ENCODE data around the gene SCARB1.
"Not testable (repeated sequence)": the region's sequence is repeated elsewhere in the genome, so short reads cannot be mapped to it uniquely, and the experiment has no call there.

Gene SCARB1

GRCh38 chr12:124863416-124864325 is at the start of gene SCARB1:
Gene SCARB1, minus strand, starts transcription at chr12:124863864. Its CDS starts 144 bp downstream, at chr12:124863720.
- peak; percentile 94 for DNase-seq (ENCODE audit: low spot score)
- CTCF ChIA-PET = interaction anchor here (1.0 kb wide), 1 partner anchor 43 kb away, joined by 3 read pairs; no protein-coding TSS in a partner anchor
- no peak for TF ChIP-seq CTCF (conservative IDR thresholded peaks at IDR 0.05; ENCODE audit: low read depth)
- POLR2A ChIA-PET (ENCODE audit: low non-redundant PET) = interaction anchor here (0.7 kb wide), 1 partner anchor 16 kb away, joined by 3 read pairs; no protein-coding TSS in a partner anchor
- peak within 1 kb of the TSS; percentile 77 for H3K27ac ChIP-seq

GRCh38 chr12:124912529-124913287 is 49.0 kb upstream of the SCARB1 start:
- CTCF ChIA-PET = interaction anchor here (2.5 kb wide), 1 partner anchor 28 kb away, joined by 11 read pairs; no protein-coding TSS in a partner anchor
- DNase-seq (ENCODE audit: low spot score); POLR2A ChIA-PET (ENCODE audit: low non-redundant PET): not testable (repeated sequence)
- peak overlapping the region; percentile 40 for H3K27ac ChIP-seq

GRCh38 chr12:124911521-124911920 is 47.9 kb upstream of the SCARB1 start:
- not testable (repeated sequence) for DNase-seq (ENCODE audit: low spot score)
- POLR2A ChIA-PET (ENCODE audit: low non-redundant PET) = interaction anchor here (0.6 to 0.8 kb wide), 2 partner anchors 204 to 1143 kb away, joined by 3 to 10 read pairs; no protein-coding TSS in a partner anchor
- CTCF ChIA-PET = interaction anchor here (1.3 kb wide), 1 partner anchor 28 kb away, joined by 4 read pairs; no protein-coding TSS in a partner anchor
- H3K27ac ChIP-seq = peak overlapping the region; percentile 55

- no peak for TF ChIP-seq CTCF (conservative IDR thresholded peaks at IDR 0.05; ENCODE audit: low read depth)
- no peak for DNase-seq (ENCODE audit: low spot score)
- POLR2A ChIA-PET (ENCODE audit: low non-redundant PET) = interaction anchor here (0.7 to 0.8 kb wide), 2 partner anchors 17 to 1142 kb away, joined by 3 to 5 read pairs; no protein-coding TSS in a partner anchor
These were observed 47.2 kb upstream of the SCARB1 start for GRCh38 chr12:124910561-124911478.

GRCh38 chr12:124909831-124910560 is 46.3 kb upstream of the SCARB1 start:
- no peak for TF ChIP-seq CTCF (conservative IDR thresholded peaks at IDR 0.05; ENCODE audit: low read depth)
- ChIA-PET CTCF (no interaction called here), POLR2A (ENCODE audit: low non-redundant PET) (interaction anchor here (0.7 kb wide), 1 partner anchor 18 kb away, joined by 5 read pairs; no protein-coding TSS in a partner anchor)
- H3K27ac ChIP-seq = peak overlapping the region; percentile 86
- no peak for DNase-seq (ENCODE audit: low spot score)

More at GRCh38 chr12:124910561-124911478, 47.2 kb upstream of the SCARB1 start:
- CTCF ChIA-PET = interaction anchor here (1.3 kb wide), 1 partner anchor 29 kb away, joined by 4 read pairs; no protein-coding TSS in a partner anchor
- H3K27ac ChIP-seq = peak overlapping the region; percentile 55

GRCh38 chr12:124906606-124907261 is 43.1 kb upstream of the SCARB1 start:
- no peak overlapping the region for H3K27ac ChIP-seq
- CTCF ChIA-PET = interaction anchor here (0.6 to 2.2 kb wide), 13 partner anchors 9 to 712 kb away, joined by 3 to 33 read pairs (median 4); partner anchors contain the start of gene SCARB1
- POLR2A ChIA-PET (ENCODE audit: low non-redundant PET) = interaction anchor here (0.6 to 0.8 kb wide), 3 partner anchors 10 to 1941 kb away, joined by 4 to 6 read pairs (median 6); no protein-coding TSS in a partner anchor
- peak; percentile 98 for TF ChIP-seq CTCF (conservative IDR thresholded peaks at IDR 0.05; ENCODE audit: low read depth)
- peak; percentile 79 for DNase-seq (ENCODE audit: low spot score)

Data from RWPE1 (cell line).